Measurements from ENCODE around the gene FMNL3.

- TF ChIP-seq CTCF (IDR thresholded peaks at IDR 0.05) (no peak), POLR2A (IDR thresholded peaks at IDR 0.05) (no peak), EP300 (IDR thresholded peaks at IDR 0.05) (no peak), POLR2AphosphoS5 (IDR thresholded peaks at IDR 0.05) (no peak)
These were observed 48.9 kb downstream of the FMNL3 start for GRCh38 chr12:49658276-49658675.
